Astrocyte (in vitro differentiated cells and primary cell): ENCODE measurements around the gene CARD18. TPM values are rescaled to one million over a fixed set of nuclear protein-coding genes. Genes with fewer than 3 reads are reported as not detected.

Experiments used
- DNase-seq: peaks from one replicate; pipeline ENCODE4 v3.0.0-alpha.2; 2010; ENCODE audit warnings: low read depth
- FAIRE-seq: peaks from 2 replicates; lab custom pipeline; 2011; peaks lifted over from hg19 to GRCh38; lab: Jason Lieb, UNC
- H2AFZ ChIP-seq: 2 replicates; pipeline ENCODE4 v1.6.0; 2012; ENCODE audit warnings: low read depth, low read length, inconsistent platforms
- H3K27ac ChIP-seq: 2 replicates; pipeline ENCODE4 v1.5.1; 2011; ENCODE audit warnings: low read depth, low read length, inconsistent platforms
- H3K27me3 ChIP-seq: 2 replicates; pipeline ENCODE4 v1.6.0; 2011; ENCODE audit warnings: low read length, inconsistent platforms; ENCODE audit not compliant: insufficient read depth
- H3K36me3 ChIP-seq: 2 replicates; pipeline ENCODE4 v1.5.1; 2011; ENCODE audit warnings: low read length, inconsistent platforms; ENCODE audit not compliant: insufficient read depth
- H3K4me1 ChIP-seq: 2 replicates; pipeline ENCODE4 v1.5.1; 2011; ENCODE audit warnings: low read length, inconsistent platforms; ENCODE audit not compliant: insufficient read depth
- H3K4me2 ChIP-seq: 2 replicates; pipeline ENCODE4 v1.6.0; 2012; ENCODE audit warnings: low read length, inconsistent platforms
- H3K4me3 ChIP-seq: 2 replicates; pipeline ENCODE4 v1.5.1; 2011; ENCODE audit warnings: low read depth, mild to moderate bottlenecking, low read length, inconsistent platforms; ENCODE audit not compliant: insufficient read depth
- H3K79me2 ChIP-seq: 2 replicates; pipeline ENCODE4 v1.6.0; 2012; ENCODE audit warnings: mild to moderate bottlenecking, low read length, inconsistent platforms; ENCODE audit not compliant: insufficient read depth
- H3K9ac ChIP-seq: 2 replicates; pipeline ENCODE4 v1.6.0; 2012; ENCODE audit warnings: mild to moderate bottlenecking, low read length, inconsistent platforms
- H3K9me3 ChIP-seq: 2 replicates; pipeline ENCODE4 v1.5.1; 2012; ENCODE audit warnings: low read depth, mild to moderate bottlenecking, low read length, inconsistent platforms; ENCODE audit not compliant: insufficient read depth
- H4K20me1 ChIP-seq: 2 replicates; pipeline ENCODE4 v1.6.0; 2012; ENCODE audit warnings: low read length, inconsistent platforms; ENCODE audit not compliant: insufficient read depth
- H3K27ac Mint-ChIP-seq: one replicate; pipeline ENCODE4 v1.8.0; 2021; ENCODE audit warnings: mild to moderate bottlenecking, mixed read lengths; ENCODE audit not compliant: unreplicated experiment
- H3K27me3 Mint-ChIP-seq: one replicate; pipeline ENCODE4 v1.8.0; 2021; ENCODE audit warnings: low read depth, mixed read lengths; ENCODE audit not compliant: unreplicated experiment
- H3K36me3 Mint-ChIP-seq: one replicate; pipeline ENCODE4 v1.8.0; 2021; ENCODE audit warnings: low read depth, mixed read lengths; ENCODE audit not compliant: unreplicated experiment
- H3K4me1 Mint-ChIP-seq: one replicate; pipeline ENCODE4 v1.8.0; 2021; ENCODE audit warnings: low read depth, mixed read lengths; ENCODE audit not compliant: unreplicated experiment
- H3K4me3 Mint-ChIP-seq: one replicate; pipeline ENCODE4 v1.8.0; 2021; ENCODE audit warnings: mild to moderate bottlenecking, moderate library complexity, mixed read lengths; ENCODE audit not compliant: unreplicated experiment
- H3K9me3 Mint-ChIP-seq: one replicate; pipeline ENCODE4 v1.8.0; 2021; ENCODE audit warnings: mild to moderate bottlenecking, mixed read lengths; ENCODE audit not compliant: unreplicated experiment
- EZH2 ChIP-seq: IDR thresholded peaks from 2 replicates; pipeline ENCODE4 v1.6.1; 2012; ENCODE audit warnings: mild to moderate bottlenecking, low read length, inconsistent platforms; ENCODE audit not compliant: insufficient read depth
- total RNA-seq: library from RNA; stranded (reverse); gene quantifications from 2 replicates; pipeline ENCODE4 v1.2.1, GENCODE V29; 2021
- TF ChIP-seq, protein P1 (sequence below): IDR thresholded peaks from 2 replicates; pipeline ENCODE4 v1.5.1; 2011; ENCODE audit warnings: low read depth, mild to moderate bottlenecking, inconsistent platforms, low read length, moderate library complexity; ENCODE audit not compliant: insufficient read depth

Gene CARD18
- total RNA-seq, 1 donor from 2014 or later: not detected

DNA sequence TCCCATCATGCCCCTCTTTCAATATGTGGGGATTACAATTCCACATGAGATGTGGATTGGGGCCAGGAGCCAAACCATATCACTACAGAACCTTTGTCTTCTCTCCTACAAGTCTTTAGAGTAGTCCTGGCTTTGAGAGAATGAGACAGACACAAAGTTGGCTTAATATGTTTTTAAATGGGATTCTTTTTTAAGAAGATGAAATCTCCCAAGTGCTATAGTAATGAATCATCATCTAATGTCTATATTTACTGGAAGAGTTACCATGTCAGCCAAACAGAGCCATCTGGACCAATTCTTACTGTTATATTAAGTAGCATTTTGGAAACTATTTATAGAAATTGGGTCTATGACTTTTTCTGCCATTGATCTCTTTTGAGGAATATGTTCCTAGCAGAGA is 38.1 kb upstream of the CARD18 start:
- no peaks in the 10 kb centered on the region for H3K9me3 Mint-ChIP-seq
- no peak overlapping the region for H3K4me2 ChIP-seq
- H3K9ac ChIP-seq: peak overlapping the region; percentile 54
- peak; percentile 13 for FAIRE-seq
- no peaks in the 10 kb centered on the region for H3K27me3 ChIP-seq
- H3K79me2 ChIP-seq: no peaks in the 10 kb centered on the region
- peak overlapping the region; percentile 75 for H3K27ac ChIP-seq
- H2AFZ ChIP-seq: no peak overlapping the region
- no peaks in the 10 kb centered on the region for H3K9me3 ChIP-seq
- H3K4me1 ChIP-seq: peaks cover 3% of the 10 kb centered on the region
- TF ChIP-seq EZH2: no peak
- TF ChIP-seq, protein P1, sequence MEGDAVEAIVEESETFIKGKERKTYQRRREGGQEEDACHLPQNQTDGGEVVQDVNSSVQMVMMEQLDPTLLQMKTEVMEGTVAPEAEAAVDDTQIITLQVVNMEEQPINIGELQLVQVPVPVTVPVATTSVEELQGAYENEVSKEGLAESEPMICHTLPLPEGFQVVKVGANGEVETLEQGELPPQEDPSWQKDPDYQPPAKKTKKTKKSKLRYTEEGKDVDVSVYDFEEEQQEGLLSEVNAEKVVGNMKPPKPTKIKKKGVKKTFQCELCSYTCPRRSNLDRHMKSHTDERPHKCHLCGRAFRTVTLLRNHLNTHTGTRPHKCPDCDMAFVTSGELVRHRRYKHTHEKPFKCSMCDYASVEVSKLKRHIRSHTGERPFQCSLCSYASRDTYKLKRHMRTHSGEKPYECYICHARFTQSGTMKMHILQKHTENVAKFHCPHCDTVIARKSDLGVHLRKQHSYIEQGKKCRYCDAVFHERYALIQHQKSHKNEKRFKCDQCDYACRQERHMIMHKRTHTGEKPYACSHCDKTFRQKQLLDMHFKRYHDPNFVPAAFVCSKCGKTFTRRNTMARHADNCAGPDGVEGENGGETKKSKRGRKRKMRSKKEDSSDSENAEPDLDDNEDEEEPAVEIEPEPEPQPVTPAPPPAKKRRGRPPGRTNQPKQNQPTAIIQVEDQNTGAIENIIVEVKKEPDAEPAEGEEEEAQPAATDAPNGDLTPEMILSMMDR: no peak
- no peaks in the 10 kb centered on the region for H3K36me3 Mint-ChIP-seq
- H3K4me3 ChIP-seq: no peak overlapping the region
- peak overlapping the region; percentile 90 for H3K27ac Mint-ChIP-seq
- peak; percentile 89 for DNase-seq
- H3K27me3 Mint-ChIP-seq: no peaks in the 10 kb centered on the region
- H4K20me1 ChIP-seq: no peaks in the 10 kb centered on the region
- H3K36me3 ChIP-seq: no peaks in the 10 kb centered on the region
- no peak overlapping the region for H3K4me3 Mint-ChIP-seq
- peaks cover 10% of the 10 kb centered on the region for H3K4me1 Mint-ChIP-seq

DNA sequence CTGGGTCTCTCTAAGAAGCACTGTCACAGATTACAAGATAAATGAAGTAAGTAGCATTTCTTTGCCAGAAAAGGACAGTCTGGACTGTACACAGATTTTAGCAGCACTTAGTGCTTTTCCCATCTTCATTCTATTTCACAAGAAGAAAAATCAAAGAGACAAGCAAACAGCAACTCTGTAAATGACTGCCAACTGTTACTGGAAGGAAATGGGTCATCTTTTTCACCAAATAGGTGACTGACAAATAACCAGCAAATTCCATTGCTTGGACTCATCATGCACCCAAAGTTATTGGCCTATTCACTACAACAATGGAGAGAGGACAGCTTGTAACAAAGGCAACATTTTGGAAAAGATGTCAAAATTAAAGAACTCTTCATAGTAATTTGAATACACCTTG is 28.9 kb upstream of the CARD18 start:
- TF ChIP-seq, protein P1: no peak
- no peak for TF ChIP-seq EZH2
- H3K4me3 ChIP-seq: no peak overlapping the region
- Mint-ChIP-seq H3K4me3 (no peak overlapping the region), H3K9me3 (peaks cover 2% of the 10 kb centered on the region), H3K27ac (no peak overlapping the region), H3K36me3 (no peaks in the 10 kb centered on the region), H3K27me3 (no peaks in the 10 kb centered on the region), H3K4me1 (peaks cover 5% of the 10 kb centered on the region)
- H3K9ac ChIP-seq: no peak overlapping the region
- H4K20me1 ChIP-seq: no peaks in the 10 kb centered on the region
- no peaks in the 10 kb centered on the region for H3K36me3 ChIP-seq
- H2AFZ ChIP-seq: no peak overlapping the region
- no peaks in the 10 kb centered on the region for H3K79me2 ChIP-seq
- no peaks in the 10 kb centered on the region for H3K27me3 ChIP-seq
- H3K4me2 ChIP-seq: no peak overlapping the region
- DNase-seq (peak; percentile 35), FAIRE-seq (no peak)
- H3K9me3 ChIP-seq: no peaks in the 10 kb centered on the region
- H3K27ac ChIP-seq: no peak overlapping the region
- no peaks in the 10 kb centered on the region for H3K4me1 ChIP-seq

DNA sequence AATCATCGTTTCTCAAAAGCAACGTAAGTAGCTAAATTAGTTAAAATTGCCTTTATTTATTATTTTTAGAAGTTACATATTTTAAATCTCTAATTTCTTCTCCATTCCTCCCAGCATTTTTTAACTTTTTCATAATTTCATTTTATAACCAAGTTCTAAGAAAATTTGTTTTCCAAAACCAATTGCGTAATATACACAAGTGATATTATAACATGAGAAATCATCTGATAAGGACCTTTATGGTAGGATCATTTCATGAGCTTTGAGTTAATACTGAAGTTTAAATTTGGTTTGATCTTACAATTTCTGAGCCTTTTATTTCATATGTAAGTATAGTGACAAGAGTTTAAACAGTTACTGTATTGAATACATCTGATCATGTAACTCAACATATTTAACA is 27.7 kb upstream of the CARD18 start:
- Histone ChIP-seq H3K79me2 (no peaks in the 10 kb centered on the region), H3K9me3 (no peaks in the 10 kb centered on the region), H3K27me3 (no peaks in the 10 kb centered on the region), H3K4me1 (no peaks in the 10 kb centered on the region), H3K9ac (no peak overlapping the region), H3K27ac (no peak overlapping the region), H3K4me2 (no peak overlapping the region), H3K4me3 (no peak overlapping the region), H3K36me3 (no peaks in the 10 kb centered on the region), H4K20me1 (no peaks in the 10 kb centered on the region), H2AFZ (no peak overlapping the region)
- FAIRE-seq: no peak
- H3K27ac Mint-ChIP-seq: no peak overlapping the region
- no peaks in the 10 kb centered on the region for H3K27me3 Mint-ChIP-seq
- no peak for DNase-seq
- peaks cover 2% of the 10 kb centered on the region for H3K9me3 Mint-ChIP-seq
- no peaks in the 10 kb centered on the region for H3K36me3 Mint-ChIP-seq
- no peak overlapping the region for H3K4me3 Mint-ChIP-seq
- TF ChIP-seq EZH2: no peak
- TF ChIP-seq, protein P1: no peak
- H3K4me1 Mint-ChIP-seq: peaks cover 5% of the 10 kb centered on the region
